Activated T-cell treated with anti-CD3 and anti-CD28 coated beads, Interleukin-2, amount 50 U/mL, for 72 hours (primary cell): Measurements from ENCODE around the gene TLL1. TPM values are rescaled to one million over a fixed set of nuclear protein-coding genes. Genes with fewer than 3 reads are reported as not detected.

Experiments used
- ATAC-seq, 2 donors: fragments of 150-1000 bp; cut with Tn5 transposase; replicated peaks in 1 of 2; 2 replicates each; pipeline ENCODE4 v1.10.0; 2021; ENCODE audit warnings: moderate library complexity in 2 of 2, mild to moderate bottlenecking in 1 of 2
- DNase-seq, 2 donors: peaks; one replicate each; pipeline ENCODE4 v3.0.0; 2021 to 2022; ENCODE audit warnings: mixed read lengths in 1 of 2
- H3K27ac Mint-ChIP-seq: one replicate; pipeline ENCODE4 v1.8.0; 2022; ENCODE audit warnings: mild to moderate bottlenecking, moderate library complexity, mixed read lengths
- H3K27me3 Mint-ChIP-seq: one replicate; pipeline ENCODE4 v1.8.0; 2022; ENCODE audit warnings: low read depth, mixed read lengths
- H3K36me3 Mint-ChIP-seq, 2 donors: one replicate each; pipeline ENCODE4 v1.8.0; 2022; ENCODE audit warnings: mixed read lengths in 2 of 2, mild to moderate bottlenecking in 1 of 2; ENCODE audit not compliant: insufficient read depth in 2 of 2
- H3K4me1 Mint-ChIP-seq: one replicate; pipeline ENCODE4 v1.8.0; 2022; ENCODE audit warnings: low read depth, mixed read lengths
- H3K4me3 Mint-ChIP-seq, 2 donors: one replicate each; pipeline ENCODE4 v1.8.0; 2022; ENCODE audit warnings: mild to moderate bottlenecking in 2 of 2, mixed read lengths in 2 of 2, moderate library complexity in 2 of 2
- H3K9me3 Mint-ChIP-seq, 2 donors: one replicate each; pipeline ENCODE4 v1.8.0; 2022; ENCODE audit warnings: mixed read lengths in 2 of 2
- total RNA-seq, 2 donors: library from RNA; stranded (reverse); gene quantifications; one replicate each; pipeline ENCODE4 v1.2.3, GENCODE V29; 2022

The TLL1 gene
- total RNA-seq, 2 donors from 2014 or later = not detected

GRCh38 chr4:165866019-165866650 is 6.9 kb upstream of the TLL1 start:
- H3K4me1 Mint-ChIP-seq = no peaks in the 10 kb centered on the region
- no peak overlapping the region for H3K27ac Mint-ChIP-seq
- no peak for DNase-seq
- no peaks in the 10 kb centered on the region for H3K36me3 Mint-ChIP-seq
- no peaks in the 10 kb centered on the region for H3K9me3 Mint-ChIP-seq
- H3K27me3 Mint-ChIP-seq = no peaks in the 10 kb centered on the region
- ATAC-seq = no peak
- H3K4me3 Mint-ChIP-seq = no peak overlapping the region

DNA sequence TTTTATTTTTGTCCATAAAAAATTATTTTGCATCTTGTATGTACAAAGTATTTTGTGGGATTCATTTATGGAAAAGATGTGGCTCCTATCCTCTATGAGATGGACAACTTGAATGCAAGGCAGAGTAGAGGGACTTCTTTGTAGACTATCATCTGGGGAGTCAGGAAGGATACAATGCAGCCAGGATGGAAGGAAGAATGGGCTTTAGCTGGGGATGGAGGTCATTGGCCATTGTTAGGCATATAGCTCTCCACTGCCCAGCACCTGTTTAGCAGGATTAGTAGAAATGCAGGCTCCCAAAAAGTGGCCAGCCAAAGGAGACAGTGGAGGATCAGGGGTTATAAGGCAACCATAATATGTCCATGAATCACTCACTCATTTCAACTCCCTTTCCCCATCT is 5.1 kb upstream of the TLL1 start:
- H3K27me3 Mint-ChIP-seq = peaks cover 16% of the 10 kb centered on the region
- no peak overlapping the region for H3K27ac Mint-ChIP-seq
- no peak for ATAC-seq
- H3K36me3 Mint-ChIP-seq = no peaks in the 10 kb centered on the region
- DNase-seq = no peak
- H3K9me3 Mint-ChIP-seq = no peaks in the 10 kb centered on the region
- no peak overlapping the region for H3K4me3 Mint-ChIP-seq
- peaks cover 7% of the 10 kb centered on the region for H3K4me1 Mint-ChIP-seq

- no peak overlapping the region for H3K27ac Mint-ChIP-seq
- peak overlapping the region; percentile 52 to 70 for H3K4me3 Mint-ChIP-seq
- DNase-seq (peak in 1 of 2 donors; percentile 1), ATAC-seq (peak; percentile 22 to 47)
- H3K36me3 Mint-ChIP-seq = peaks cover 0 to 1% of the 10 kb centered on the region in 2 donors
- H3K9me3 Mint-ChIP-seq = no peaks in the 10 kb centered on the region
- H3K27me3 Mint-ChIP-seq = peaks cover 44% of the 10 kb centered on the region
- peaks cover 18% of the 10 kb centered on the region for H3K4me1 Mint-ChIP-seq
Observed at GRCh38 chr4:165873298-165874071, 448 bp downstream of the TLL1 start.

DNA sequence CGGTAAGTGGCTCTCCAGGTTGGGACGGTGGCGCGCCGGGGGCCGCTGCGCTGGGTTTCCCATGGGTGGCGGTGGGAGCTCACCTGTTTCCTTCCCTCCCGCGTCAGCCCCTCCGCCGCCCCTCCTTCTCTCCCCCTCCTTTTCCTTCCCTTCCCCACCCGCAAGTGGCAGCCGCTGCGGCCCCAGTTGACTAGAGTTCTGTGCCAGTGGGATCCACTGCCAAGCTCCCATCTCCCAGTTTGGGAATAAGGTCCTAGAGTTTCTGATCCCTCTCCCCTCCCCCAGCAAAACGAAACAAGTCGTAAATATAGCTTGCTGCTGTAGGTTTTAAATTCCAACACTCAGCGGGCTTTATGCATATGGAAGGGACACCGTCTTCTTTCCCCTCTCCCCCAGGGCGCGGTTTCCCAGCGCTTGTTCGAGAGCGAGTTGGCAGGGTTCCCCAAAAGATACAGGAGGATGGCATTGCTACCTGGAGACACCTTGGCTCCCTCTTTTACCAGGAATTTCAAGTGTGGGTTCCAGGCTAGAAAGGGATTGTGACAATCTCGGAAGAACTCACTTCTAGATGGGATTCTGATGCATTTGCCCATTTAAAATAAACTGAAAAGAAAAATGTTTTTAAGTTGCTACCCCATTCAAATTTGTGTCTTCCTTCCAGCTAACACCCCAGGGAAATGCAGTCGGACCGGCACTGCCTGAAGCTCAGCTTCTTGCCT is 1.2 kb downstream of the TLL1 start:
- ATAC-seq (no peak), DNase-seq (no peak)
- Mint-ChIP-seq H3K9me3 (no peaks in the 10 kb centered on the region), H3K4me3 (peak overlapping the region; percentile 16 to 50), H3K27me3 (peaks cover 44% of the 10 kb centered on the region), H3K36me3 (peaks cover 0 to 1% of the 10 kb centered on the region in 2 donors), H3K4me1 (peaks cover 18% of the 10 kb centered on the region), H3K27ac (no peak overlapping the region)

DNA sequence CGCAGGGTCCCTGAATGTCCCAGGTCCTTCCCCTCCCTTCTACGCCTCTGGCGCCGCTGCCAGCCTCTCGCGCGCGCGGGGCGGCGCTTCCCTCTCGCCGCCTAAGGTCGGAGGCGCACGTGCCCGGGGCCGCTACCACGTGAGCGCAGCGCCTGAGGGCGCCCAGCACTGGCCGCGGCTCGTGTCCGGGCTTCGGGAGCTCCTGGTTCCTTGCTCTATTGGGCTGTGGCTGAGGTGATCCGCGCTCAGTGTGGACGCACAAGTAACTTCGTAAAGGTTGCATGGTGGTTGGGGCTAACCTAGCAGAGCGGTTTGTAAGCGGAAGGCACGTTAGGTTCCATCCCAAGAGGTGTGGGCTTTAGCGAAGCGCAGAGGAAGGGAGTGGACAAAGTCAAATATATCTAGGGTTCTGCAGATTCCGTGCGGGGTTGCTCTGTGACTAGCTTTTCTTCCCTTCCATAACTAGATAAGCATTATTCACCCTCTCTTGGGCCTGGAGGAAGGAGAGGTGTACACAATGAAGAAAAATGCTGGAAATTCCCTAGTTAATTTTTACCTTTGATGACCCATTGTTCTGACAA is 1.8 kb downstream of the TLL1 start:
- peaks cover 18% of the 10 kb centered on the region for H3K4me1 Mint-ChIP-seq
- DNase-seq (no peak), ATAC-seq (no peak)
- H3K4me3 Mint-ChIP-seq = peak overlapping the region; percentile 16 to 41
- no peaks in the 10 kb centered on the region for H3K9me3 Mint-ChIP-seq
- peaks cover 44% of the 10 kb centered on the region for H3K27me3 Mint-ChIP-seq
- H3K36me3 Mint-ChIP-seq = peaks cover 0 to 1% of the 10 kb centered on the region in 2 donors
- no peak overlapping the region for H3K27ac Mint-ChIP-seq

GRCh38 chr4:165875446-165875845 is 2.4 kb downstream of the TLL1 start:
- no peak for DNase-seq
- no peak overlapping the region for H3K27ac Mint-ChIP-seq
- H3K9me3 Mint-ChIP-seq = no peaks in the 10 kb centered on the region
- ATAC-seq = no peak
- H3K4me1 Mint-ChIP-seq = peaks cover 18% of the 10 kb centered on the region
- no peak overlapping the region for H3K4me3 Mint-ChIP-seq
- peaks cover 0 to 1% of the 10 kb centered on the region in 2 donors for H3K36me3 Mint-ChIP-seq
- peaks cover 44% of the 10 kb centered on the region for H3K27me3 Mint-ChIP-seq

DNA sequence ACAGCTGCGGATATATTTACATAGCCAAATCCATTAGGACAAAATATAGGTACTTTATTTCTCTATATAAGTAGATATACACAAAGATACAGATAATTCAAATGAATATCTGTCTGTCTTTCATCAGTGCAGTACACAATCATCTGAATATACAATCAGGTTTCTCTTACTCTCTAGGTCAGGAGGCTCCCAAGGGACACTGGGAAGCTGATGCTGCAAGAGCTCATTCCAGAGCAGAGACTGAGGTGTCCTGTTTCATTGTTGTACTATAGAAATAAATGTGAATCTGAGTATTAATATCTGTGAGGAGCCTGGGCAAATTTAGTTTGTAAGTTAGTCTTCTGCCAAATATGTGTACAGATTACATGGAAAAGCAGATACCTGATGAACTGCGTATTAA is 4.2 kb downstream of the TLL1 start:
- no peak overlapping the region for H3K27ac Mint-ChIP-seq
- ATAC-seq (no peak), DNase-seq (no peak)
- H3K27me3 Mint-ChIP-seq = peaks cover 36% of the 10 kb centered on the region
- peaks cover 0 to 1% of the 10 kb centered on the region in 2 donors for H3K36me3 Mint-ChIP-seq
- H3K9me3 Mint-ChIP-seq = no peaks in the 10 kb centered on the region
- no peak overlapping the region for H3K4me3 Mint-ChIP-seq
- peaks cover 18% of the 10 kb centered on the region for H3K4me1 Mint-ChIP-seq

GRCh38 chr4:165879641-165880040 is 6.6 kb downstream of the TLL1 start:
- H3K9me3 Mint-ChIP-seq = no peaks in the 10 kb centered on the region
- H3K36me3 Mint-ChIP-seq = peaks cover 0 to 1% of the 10 kb centered on the region in 2 donors
- H3K4me3 Mint-ChIP-seq = no peak overlapping the region
- H3K27me3 Mint-ChIP-seq = peaks cover 13% of the 10 kb centered on the region
- no peaks in the 10 kb centered on the region for H3K4me1 Mint-ChIP-seq
- H3K27ac Mint-ChIP-seq = no peak overlapping the region
- ATAC-seq (no peak), DNase-seq (no peak)

GRCh38 chr4:165894159-165894558 is 21.1 kb downstream of the TLL1 start:
- peaks cover 7 to 15% of the 10 kb centered on the region in 2 donors for H3K9me3 Mint-ChIP-seq
- H3K27me3 Mint-ChIP-seq = no peaks in the 10 kb centered on the region
- DNase-seq = no peak
- ATAC-seq = no peak
- H3K4me3 Mint-ChIP-seq = no peak overlapping the region
- no peaks in the 10 kb centered on the region for H3K4me1 Mint-ChIP-seq
- no peak overlapping the region for H3K27ac Mint-ChIP-seq
- H3K36me3 Mint-ChIP-seq = peaks cover 0 to 5% of the 10 kb centered on the region in 2 donors

DNA sequence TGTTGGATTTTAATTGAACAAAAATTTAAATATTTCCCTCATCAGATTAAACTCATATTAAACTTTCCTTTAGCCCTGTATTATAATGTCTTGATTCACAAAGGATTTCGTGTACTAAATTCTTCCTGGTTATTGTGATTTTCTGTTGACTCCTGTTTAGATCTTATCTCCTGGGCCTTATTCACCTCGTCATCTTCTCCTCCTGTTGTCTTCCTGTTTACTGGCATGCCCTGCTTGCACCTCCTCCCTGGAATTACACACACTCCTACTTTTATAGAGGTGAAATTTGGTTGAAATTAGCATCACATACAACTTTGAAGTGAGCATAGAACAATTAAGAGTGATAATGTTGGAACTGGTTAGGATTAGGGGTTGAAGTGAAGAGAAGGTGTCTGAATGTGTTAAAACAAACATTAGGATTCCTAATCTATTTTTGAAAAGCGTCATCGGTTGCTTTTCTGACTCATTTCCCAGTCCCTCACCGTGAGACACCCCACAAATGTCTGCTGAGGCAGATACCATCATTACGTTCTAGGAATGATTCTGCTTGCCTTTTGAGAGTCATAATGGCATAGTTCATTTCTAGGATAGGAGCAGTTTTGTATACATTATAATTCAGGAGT is 32.5 kb downstream of the TLL1 start:
- peaks cover 0 to 1% of the 10 kb centered on the region in 2 donors for H3K9me3 Mint-ChIP-seq
- ATAC-seq (no peak), DNase-seq (no peak)
- no peaks in the 10 kb centered on the region for H3K36me3 Mint-ChIP-seq
- no peaks in the 10 kb centered on the region for H3K27me3 Mint-ChIP-seq
- no peak overlapping the region for H3K27ac Mint-ChIP-seq
- no peaks in the 10 kb centered on the region for H3K4me1 Mint-ChIP-seq
- H3K4me3 Mint-ChIP-seq = no peak overlapping the region

DNA sequence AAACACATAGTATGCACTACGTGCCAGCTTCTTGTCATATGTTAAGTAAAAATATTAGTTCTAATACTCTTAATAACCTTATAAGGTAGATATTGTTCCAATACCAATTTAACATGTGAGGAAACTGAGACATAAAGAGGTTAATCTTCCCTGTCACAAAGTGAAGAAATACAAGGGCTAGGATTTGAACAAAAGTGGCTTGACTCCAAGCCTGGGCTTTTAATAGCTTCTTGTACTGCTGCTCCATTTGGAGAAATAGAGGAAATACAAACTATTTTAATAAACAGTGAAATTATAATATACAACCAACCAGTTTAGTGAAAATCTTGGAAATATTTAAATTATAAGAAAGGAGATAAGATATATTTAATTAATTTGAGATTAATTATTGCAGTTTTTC is 33.2 kb downstream of the TLL1 start:
- Mint-ChIP-seq H3K27me3 (no peaks in the 10 kb centered on the region), H3K4me3 (no peak overlapping the region), H3K9me3 (no peaks in the 10 kb centered on the region), H3K36me3 (no peaks in the 10 kb centered on the region), H3K27ac (no peak overlapping the region), H3K4me1 (no peaks in the 10 kb centered on the region)
- no peak for ATAC-seq
- DNase-seq = no peak

DNA sequence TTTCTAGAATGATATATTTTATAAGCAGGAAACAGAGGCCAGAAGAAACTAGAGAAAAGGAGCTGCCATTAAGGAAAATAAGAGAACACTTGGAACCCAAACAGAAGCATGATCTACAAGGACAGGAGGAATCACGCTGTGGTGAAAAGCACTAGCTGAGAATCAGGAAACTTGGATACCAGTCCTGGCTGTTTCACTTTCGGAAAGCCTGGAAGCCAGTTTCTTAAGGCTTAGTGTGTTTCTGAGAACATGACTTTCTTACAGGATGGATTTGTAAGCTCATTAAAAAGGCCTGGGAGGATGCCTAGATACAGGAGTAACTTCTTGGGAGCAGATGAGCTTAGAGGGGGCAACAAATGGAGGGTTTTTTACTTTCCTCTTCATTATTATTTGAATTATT is 36.9 kb downstream of the TLL1 start:
- H3K36me3 Mint-ChIP-seq = no peaks in the 10 kb centered on the region
- H3K4me3 Mint-ChIP-seq = no peak overlapping the region
- H3K4me1 Mint-ChIP-seq = no peaks in the 10 kb centered on the region
- no peak overlapping the region for H3K27ac Mint-ChIP-seq
- no peak for DNase-seq
- H3K9me3 Mint-ChIP-seq = peaks cover 0 to 3% of the 10 kb centered on the region in 2 donors
- H3K27me3 Mint-ChIP-seq = no peaks in the 10 kb centered on the region
- no peak for ATAC-seq

DNA sequence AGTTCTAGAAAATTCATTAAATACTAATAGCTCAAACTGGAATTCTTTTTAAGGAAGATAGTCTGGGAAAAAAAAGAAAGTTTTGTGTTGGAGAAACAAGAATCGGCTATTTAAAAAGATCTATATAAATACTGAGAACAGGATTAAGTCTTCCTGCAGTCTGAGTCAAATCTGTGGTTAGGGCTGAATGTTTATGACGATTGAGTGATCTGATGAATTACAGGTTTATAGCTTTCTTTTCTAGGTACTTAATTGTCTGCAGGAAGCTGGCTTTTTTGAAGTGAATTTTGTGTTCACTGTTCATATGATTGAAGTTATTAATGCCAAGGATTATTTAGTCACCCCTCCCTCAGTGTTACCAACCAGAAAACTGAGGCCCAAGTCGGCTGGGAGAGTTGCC is 42.2 kb downstream of the TLL1 start:
- Mint-ChIP-seq H3K36me3 (no peaks in the 10 kb centered on the region), H3K27me3 (no peaks in the 10 kb centered on the region), H3K4me3 (no peak overlapping the region), H3K27ac (no peak overlapping the region), H3K9me3 (peaks cover 0 to 3% of the 10 kb centered on the region in 2 donors), H3K4me1 (no peaks in the 10 kb centered on the region)
- no peak for DNase-seq
- no peak for ATAC-seq
